Transverse colon (tissue), 4 donors: ENCODE data around the gene C19orf67.

Experiments used
- CTCF ChIP-seq, 5 experiments: fragments of 200-600 bp in 3 of 5; fragments of 450-650 bp in 2 of 5; sonication (generic) in 3 of 5; IDR thresholded peaks; 1 replicate in 2 of 5; 2 replicates in 3 of 5; pipeline ENCODE4 v1.5.1; 2016 to 2017; ENCODE audit warnings: antibody characterized with exemption in 5 of 5, inconsistent platforms in 3 of 5, mild to moderate bottlenecking in 2 of 5, moderate library complexity in 1 of 5
- EP300 ChIP-seq: sonication (generic); formaldehyde crosslinking; IDR thresholded peaks from one replicate; pipeline ENCODE4 v1.6.1; 2017; ENCODE audit warnings: antibody characterized with exemption, low read depth
- POLR2A ChIP-seq: fragments of 450-650 bp; IDR thresholded peaks from one replicate; pipeline ENCODE4 v1.6.1; 2016; ENCODE audit warnings: antibody characterized with exemption, mild to moderate bottlenecking, moderate library complexity
- POLR2AphosphoS5 ChIP-seq, 3 donors: sonication (generic); formaldehyde crosslinking; IDR thresholded peaks; one replicate each; pipeline ENCODE4 v1.6.1; 2016; ENCODE audit warnings: antibody characterized with exemption in 3 of 3

GRCh38 chr19:14082675-14082960 lies 3.0 kb downstream of the C19orf67 start:
- TF ChIP-seq POLR2A, result no peak
- TF ChIP-seq CTCF (IDR thresholded peaks at IDR 0.05), result no peak
- no peak for TF ChIP-seq POLR2AphosphoS5 (IDR thresholded peaks at IDR 0.05)
- TF ChIP-seq EP300, result no peak
